GM12892 (cell line): Measurements from ENCODE around the gene GLIPR1L2.

ENCODE experiments used
- POLR2A ChIP-seq: IDR thresholded peaks from 2 replicates; pipeline ENCODE4 v1.6.1; 2011; ENCODE audit warnings: low read depth, low read length, control low read depth
- POLR2AphosphoS5 ChIP-seq: IDR thresholded peaks from 2 replicates; pipeline ENCODE4 v1.6.1; 2011; ENCODE audit warnings: low read depth, low read length, control low read depth
- TAF1 ChIP-seq: IDR thresholded peaks from 2 replicates; pipeline ENCODE4 v1.6.1; 2011; ENCODE audit warnings: low read depth, mild to moderate bottlenecking, control low read depth, low read length, borderline replicate concordance

GRCh38 chr12:75478116-75478794 is 87.4 kb downstream of the GLIPR1L2 start:
- TF ChIP-seq POLR2A = no peak
- TF ChIP-seq POLR2AphosphoS5 = no peak
- TF ChIP-seq TAF1 = no peak
